ENCODE measurements around the gene HIVEP1.

HIVEP1 gene

GRCh38 chr6:12112540-12113189 is 100.6 kb downstream of the HIVEP1 start:
- peaks cover 11% of the 10 kb centered on the region for H3K36me3 ChIP-seq (replicated peaks; ENCODE audit: low read depth, low read length)
- no peaks in the 10 kb centered on the region for H4K20me1 ChIP-seq (ENCODE audit: insufficient read depth, low read length)
- no peak overlapping the region for H3K4me2 ChIP-seq (ENCODE audit: low read length)
- peaks cover 35% of the 10 kb centered on the region for H3K4me1 ChIP-seq (ENCODE audit: low read length)
- H3K9me3 ChIP-seq (ENCODE audit: insufficient read depth, low read length) = no peaks in the 10 kb centered on the region
- H3K9ac ChIP-seq (ENCODE audit: low read length) = no peak overlapping the region
- no peak overlapping the region for H3K27ac ChIP-seq (ENCODE audit: low read length)
- no peaks in the 10 kb centered on the region for H3K27me3 ChIP-seq (ENCODE audit: low read depth, low read length)
- no peaks in the 10 kb centered on the region for H3K79me2 ChIP-seq (ENCODE audit: low read length)
- TF ChIP-seq CTCF (IDR thresholded peaks at IDR 0.05; ENCODE audit: low read depth, low read length) = no peak
- no peak for TF ChIP-seq EZH2phosphoT487 (IDR thresholded peaks at IDR 0.05; ENCODE audit: low read depth)
- no peak overlapping the region for H2AFZ ChIP-seq (ENCODE audit: low read depth, low read length)
- no peak overlapping the region for H3K4me3 ChIP-seq (ENCODE audit: low read length)

- no peaks in the 10 kb centered on the region for H4K20me1 ChIP-seq (ENCODE audit: insufficient read depth, low read length)
- no peak overlapping the region for H2AFZ ChIP-seq (ENCODE audit: low read depth, low read length)
- peaks cover 35% of the 10 kb centered on the region for H3K4me1 ChIP-seq (ENCODE audit: low read length)
- H3K27ac ChIP-seq (ENCODE audit: low read length) = no peak overlapping the region
- H3K27me3 ChIP-seq (ENCODE audit: low read depth, low read length) = no peaks in the 10 kb centered on the region
- H3K9me3 ChIP-seq (ENCODE audit: insufficient read depth, low read length) = no peaks in the 10 kb centered on the region
- H3K79me2 ChIP-seq (ENCODE audit: low read length) = no peaks in the 10 kb centered on the region
- H3K9ac ChIP-seq (ENCODE audit: low read length) = no peak overlapping the region
- TF ChIP-seq EZH2phosphoT487 (IDR thresholded peaks at IDR 0.05; ENCODE audit: low read depth) = no peak
- TF ChIP-seq CTCF (IDR thresholded peaks at IDR 0.05; ENCODE audit: low read depth, low read length) = no peak
- H3K36me3 ChIP-seq (replicated peaks; ENCODE audit: low read depth, low read length) = peaks cover 14% of the 10 kb centered on the region
- H3K4me3 ChIP-seq (ENCODE audit: low read length) = no peak overlapping the region
- no peak overlapping the region for H3K4me2 ChIP-seq (ENCODE audit: low read length)
Measured at GRCh38 chr6:12113190-12113577, 101.1 kb downstream of the HIVEP1 start.

- no peak for TF ChIP-seq EZH2phosphoT487 (IDR thresholded peaks at IDR 0.05; ENCODE audit: low read depth)
- no peak for TF ChIP-seq CTCF (IDR thresholded peaks at IDR 0.05; ENCODE audit: low read depth, low read length)
- Histone ChIP-seq H3K9me3 (ENCODE audit: insufficient read depth, low read length) (no peaks in the 10 kb centered on the region), H2AFZ (ENCODE audit: low read depth, low read length) (no peak overlapping the region), H3K4me1 (ENCODE audit: low read length) (peaks cover 43% of the 10 kb centered on the region), H3K9ac (ENCODE audit: low read length) (peak overlapping the region; percentile 7; the same call in 1 of the 2 replicates), H3K36me3 (replicated peaks; ENCODE audit: low read depth, low read length) (peaks cover 14% of the 10 kb centered on the region), H3K27me3 (ENCODE audit: low read depth, low read length) (no peaks in the 10 kb centered on the region), H4K20me1 (ENCODE audit: insufficient read depth, low read length) (no peaks in the 10 kb centered on the region), H3K27ac (ENCODE audit: low read length) (peak overlapping the region; percentile 33), H3K79me2 (ENCODE audit: low read length) (no peaks in the 10 kb centered on the region), H3K4me3 (ENCODE audit: low read length) (peak overlapping the region; percentile 14), H3K4me2 (ENCODE audit: low read length) (peak overlapping the region; percentile 66)
Measured at GRCh38 chr6:12114055-12114503, 102.0 kb downstream of the HIVEP1 start.

GRCh38 chr6:12115001-12115400 is 102.9 kb downstream of the HIVEP1 start:
- Histone ChIP-seq H3K4me2 (ENCODE audit: low read length) (peak overlapping the region; percentile 66), H3K27ac (ENCODE audit: low read length) (peak overlapping the region; percentile 59), H3K9ac (ENCODE audit: low read length) (no peak overlapping the region), H3K9me3 (ENCODE audit: insufficient read depth, low read length) (no peaks in the 10 kb centered on the region), H3K4me3 (ENCODE audit: low read length) (no peak overlapping the region), H3K36me3 (replicated peaks; ENCODE audit: low read depth, low read length) (peaks cover 17% of the 10 kb centered on the region), H3K27me3 (ENCODE audit: low read depth, low read length) (no peaks in the 10 kb centered on the region), H4K20me1 (ENCODE audit: insufficient read depth, low read length) (no peaks in the 10 kb centered on the region), H3K4me1 (ENCODE audit: low read length) (peaks cover 52% of the 10 kb centered on the region), H3K79me2 (ENCODE audit: low read length) (peaks cover 3% of the 10 kb centered on the region; the same call in 1 of the 2 replicates), H2AFZ (ENCODE audit: low read depth, low read length) (no peak overlapping the region)
- TF ChIP-seq EZH2phosphoT487 (IDR thresholded peaks at IDR 0.05; ENCODE audit: low read depth) = no peak
- no peak for TF ChIP-seq CTCF (IDR thresholded peaks at IDR 0.05; ENCODE audit: low read depth, low read length)
